Ovary (tissue), 3 donors: Measurements from ENCODE around the gene HSD11B2.

Experiments used
- CTCF ChIP-seq, 3 donors: fragments of 450-650 bp in 2 of 3; fragments of 200-600 bp in 1 of 3; IDR thresholded peaks; one replicate each; pipeline versions ENCODE4 v1.5.1 to v1.8.0; 2016 to 2022; ENCODE audit warnings: antibody characterized with exemption in 3 of 3, mild to moderate bottlenecking in 1 of 3
- POLR2A ChIP-seq: fragments of 450-650 bp; IDR thresholded peaks from one replicate; pipeline ENCODE4 v1.6.1; 2017; ENCODE audit warnings: antibody characterized with exemption, mild to moderate bottlenecking, moderate library complexity
- donor health status: DM: no; HTN: no; CAD: no.

GRCh38 chr16:67429053-67429798, 1.7 kb upstream of the HSD11B2 start:
- no peak for TF ChIP-seq CTCF (IDR thresholded peaks at IDR 0.05)
- TF ChIP-seq POLR2A: no peak
